ENCODE measurements around the gene PRPF6. TPM values are rescaled to one million over a fixed set of nuclear protein-coding genes. Genes with fewer than 3 reads are reported as not detected.

PRPF6 gene
- total and polyA plus RNA-seq, 2 of the 13 experiments (the other 11 are each of a cell fraction or from before 2014, with no cell fraction given): 63.7 to 101 TPM

DNA sequence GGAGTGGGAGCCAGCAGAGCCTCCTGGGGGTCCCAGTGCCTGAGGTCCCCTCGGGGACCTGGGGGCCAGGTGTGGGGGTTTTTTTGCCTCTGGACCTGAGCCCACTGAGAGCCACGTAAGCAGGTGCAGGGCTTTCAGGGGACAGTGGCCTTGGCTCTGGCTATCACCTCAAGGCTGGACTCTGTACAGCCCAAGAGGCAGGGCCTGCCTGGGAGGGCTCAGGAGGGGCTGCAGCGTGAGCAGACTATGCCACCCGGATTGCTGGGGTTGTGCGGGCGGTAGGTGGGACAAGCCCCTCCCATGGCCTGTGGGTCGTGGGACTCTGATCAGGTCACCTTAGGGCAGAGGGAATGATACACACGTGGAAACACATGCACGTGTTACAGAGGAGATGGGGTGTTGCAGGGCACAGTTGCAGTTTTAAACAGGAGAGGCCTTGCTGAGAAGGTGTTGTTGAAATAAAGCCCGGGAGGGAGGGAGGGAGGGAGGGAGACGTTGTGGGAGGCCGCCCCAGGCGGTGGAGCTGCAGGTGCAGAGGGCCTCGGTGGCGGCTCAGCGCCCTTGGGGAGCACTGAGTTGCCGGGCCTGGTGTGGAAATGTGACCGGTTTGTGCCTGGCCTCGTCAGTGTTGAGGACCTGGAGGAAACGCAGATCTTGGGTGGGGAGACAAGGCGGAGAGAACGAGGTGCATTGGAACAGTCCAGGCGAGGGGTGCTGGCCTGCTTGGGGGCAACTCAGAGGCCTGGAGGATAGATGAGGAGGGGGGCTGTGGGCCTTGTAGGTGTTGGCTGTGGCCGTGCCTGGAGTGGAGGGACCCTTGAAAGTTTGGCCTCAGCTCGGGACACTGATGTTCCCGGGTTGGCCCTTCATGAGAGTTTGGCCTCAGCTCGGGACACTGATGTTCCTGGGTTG is 84.4 kb downstream of the PRPF6 start (continued):
- TF ChIP-seq, protein P1, sequence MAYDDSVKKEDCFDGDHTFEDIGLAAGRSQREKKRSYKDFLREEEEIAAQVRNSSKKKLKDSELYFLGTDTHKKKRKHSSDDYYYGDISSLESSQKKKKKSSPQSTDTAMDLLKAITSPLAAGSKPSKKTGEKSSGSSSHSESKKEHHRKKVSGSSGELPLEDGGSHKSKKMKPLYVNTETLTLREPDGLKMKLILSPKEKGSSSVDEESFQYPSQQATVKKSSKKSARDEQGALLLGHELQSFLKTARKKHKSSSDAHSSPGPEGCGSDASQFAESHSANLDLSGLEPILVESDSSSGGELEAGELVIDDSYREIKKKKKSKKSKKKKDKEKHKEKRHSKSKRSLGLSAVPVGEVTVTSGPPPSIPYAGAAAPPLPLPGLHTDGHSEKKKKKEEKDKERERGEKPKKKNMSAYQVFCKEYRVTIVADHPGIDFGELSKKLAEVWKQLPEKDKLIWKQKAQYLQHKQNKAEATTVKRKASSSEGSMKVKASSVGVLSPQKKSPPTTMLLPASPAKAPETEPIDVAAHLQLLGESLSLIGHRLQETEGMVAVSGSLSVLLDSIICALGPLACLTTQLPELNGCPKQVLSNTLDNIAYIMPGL (CRISPR knock-in tag; IDR thresholded peaks at IDR 0.05; ENCODE audit: borderline replicate concordance in 1 of 2, low read depth in 1 of 2): peak; percentile 40 to 57; a peak in 1 of 4 replicates
- TF ChIP-seq, protein P2, sequence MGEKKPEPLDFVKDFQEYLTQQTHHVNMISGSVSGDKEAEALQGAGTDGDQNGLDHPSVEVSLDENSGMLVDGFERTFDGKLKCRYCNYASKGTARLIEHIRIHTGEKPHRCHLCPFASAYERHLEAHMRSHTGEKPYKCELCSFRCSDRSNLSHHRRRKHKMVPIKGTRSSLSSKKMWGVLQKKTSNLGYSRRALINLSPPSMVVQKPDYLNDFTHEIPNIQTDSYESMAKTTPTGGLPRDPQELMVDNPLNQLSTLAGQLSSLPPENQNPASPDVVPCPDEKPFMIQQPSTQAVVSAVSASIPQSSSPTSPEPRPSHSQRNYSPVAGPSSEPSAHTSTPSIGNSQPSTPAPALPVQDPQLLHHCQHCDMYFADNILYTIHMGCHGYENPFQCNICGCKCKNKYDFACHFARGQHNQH (CRISPR knock-in tag; IDR thresholded peaks at IDR 0.05): peak; percentile 16; the same call in 1 of the 2 replicates
- TF ChIP-seq HES4 (CRISPR knock-in tag; IDR thresholded peaks at IDR 0.05; ENCODE audit: borderline replicate concordance): peak; percentile 57; the same call in 1 of the 2 replicates
- no peak for TF ChIP-seq ZBTB3 (CRISPR knock-in tag; IDR thresholded peaks at IDR 0.05; ENCODE audit: borderline replicate concordance, low read depth)
- TF ChIP-seq NFKBIZ (CRISPR knock-in tag; IDR thresholded peaks at IDR 0.05): no peak
- TF ChIP-seq, protein P3, sequence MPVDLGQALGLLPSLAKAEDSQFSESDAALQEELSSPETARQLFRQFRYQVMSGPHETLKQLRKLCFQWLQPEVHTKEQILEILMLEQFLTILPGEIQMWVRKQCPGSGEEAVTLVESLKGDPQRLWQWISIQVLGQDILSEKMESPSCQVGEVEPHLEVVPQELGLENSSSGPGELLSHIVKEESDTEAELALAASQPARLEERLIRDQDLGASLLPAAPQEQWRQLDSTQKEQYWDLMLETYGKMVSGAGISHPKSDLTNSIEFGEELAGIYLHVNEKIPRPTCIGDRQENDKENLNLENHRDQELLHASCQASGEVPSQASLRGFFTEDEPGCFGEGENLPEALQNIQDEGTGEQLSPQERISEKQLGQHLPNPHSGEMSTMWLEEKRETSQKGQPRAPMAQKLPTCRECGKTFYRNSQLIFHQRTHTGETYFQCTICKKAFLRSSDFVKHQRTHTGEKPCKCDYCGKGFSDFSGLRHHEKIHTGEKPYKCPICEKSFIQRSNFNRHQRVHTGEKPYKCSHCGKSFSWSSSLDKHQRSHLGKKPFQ (CRISPR knock-in tag; IDR thresholded peaks at IDR 0.05; ENCODE audit: insufficient replicate concordance): peak; percentile 54
- TF ChIP-seq TBX2 (CRISPR knock-in tag; IDR thresholded peaks at IDR 0.05; ENCODE audit: borderline replicate concordance): peak; percentile 78
- TF ChIP-seq ZNF782 (CRISPR knock-in tag; IDR thresholded peaks at IDR 0.05; ENCODE audit: borderline replicate concordance): peak; percentile 74; the same call in 1 of the 2 replicates
- TF ChIP-seq ZNF839 (CRISPR knock-in tag; IDR thresholded peaks at IDR 0.05; ENCODE audit: borderline replicate concordance): peak; percentile 45; the same call in 1 of the 2 replicates
- TF ChIP-seq, protein P4, sequence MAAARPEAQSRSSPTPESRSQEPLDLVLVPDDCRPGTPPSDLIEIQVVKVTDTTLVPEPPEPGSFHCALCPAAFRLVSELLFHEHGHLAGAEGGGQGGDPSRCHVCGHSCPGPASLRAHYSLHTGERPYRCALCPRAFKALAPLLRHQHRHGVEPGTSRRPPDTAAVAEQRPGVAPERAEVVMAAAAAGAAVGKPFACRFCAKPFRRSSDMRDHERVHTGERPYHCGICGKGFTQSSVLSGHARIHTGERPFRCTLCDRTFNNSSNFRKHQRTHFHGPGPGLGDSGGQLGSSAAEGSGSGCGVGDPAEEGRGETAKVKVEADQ (CRISPR knock-in tag; IDR thresholded peaks at IDR 0.05; ENCODE audit: borderline replicate concordance): 0 out of 2 replicates have a peak, but pooled peaks have one; percentile 71
- no peak for TF ChIP-seq ZNF282 (IDR thresholded peaks at IDR 0.05; ENCODE audit: partially characterized antibody)
- no peak for TF ChIP-seq PRMT3 (CRISPR knock-in tag; IDR thresholded peaks at IDR 0.05; ENCODE audit: borderline replicate concordance, low read depth)
- TF ChIP-seq ZNF354B (CRISPR knock-in tag; IDR thresholded peaks at IDR 0.05): peak; percentile 87; the same call in 1 of the 2 replicates
- 0 out of 2 replicates have a peak, but pooled peaks have one; percentile 25 for TF ChIP-seq ZNF136 (CRISPR knock-in tag; IDR thresholded peaks at IDR 0.05; ENCODE audit: low read depth)
- TF ChIP-seq ZNF33B (CRISPR knock-in tag; IDR thresholded peaks at IDR 0.05): peak; percentile 85
- peak; percentile 56; the same call in 1 of the 2 replicates for TF ChIP-seq ZBTB20 (CRISPR knock-in tag; IDR thresholded peaks at IDR 0.05; ENCODE audit: borderline replicate concordance, low read depth)
- TF ChIP-seq RXRA (CRISPR knock-in tag; IDR thresholded peaks at IDR 0.05): peak; percentile 95
- TF ChIP-seq, protein P5, sequence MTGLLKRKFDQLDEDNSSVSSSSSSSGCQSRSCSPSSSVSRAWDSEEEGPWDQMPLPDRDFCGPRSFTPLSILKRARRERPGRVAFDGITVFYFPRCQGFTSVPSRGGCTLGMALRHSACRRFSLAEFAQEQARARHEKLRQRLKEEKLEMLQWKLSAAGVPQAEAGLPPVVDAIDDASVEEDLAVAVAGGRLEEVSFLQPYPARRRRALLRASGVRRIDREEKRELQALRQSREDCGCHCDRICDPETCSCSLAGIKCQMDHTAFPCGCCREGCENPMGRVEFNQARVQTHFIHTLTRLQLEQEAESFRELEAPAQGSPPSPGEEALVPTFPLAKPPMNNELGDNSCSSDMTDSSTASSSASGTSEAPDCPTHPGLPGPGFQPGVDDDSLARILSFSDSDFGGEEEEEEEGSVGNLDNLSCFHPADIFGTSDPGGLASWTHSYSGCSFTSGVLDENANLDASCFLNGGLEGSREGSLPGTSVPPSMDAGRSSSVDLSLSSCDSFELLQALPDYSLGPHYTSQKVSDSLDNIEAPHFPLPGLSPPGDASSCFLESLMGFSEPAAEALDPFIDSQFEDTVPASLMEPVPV (CRISPR knock-in tag; IDR thresholded peaks at IDR 0.05): peak; percentile 66
- TF ChIP-seq, protein P6, sequence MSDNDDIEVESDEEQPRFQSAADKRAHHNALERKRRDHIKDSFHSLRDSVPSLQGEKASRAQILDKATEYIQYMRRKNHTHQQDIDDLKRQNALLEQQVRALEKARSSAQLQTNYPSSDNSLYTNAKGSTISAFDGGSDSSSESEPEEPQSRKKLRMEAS (IDR thresholded peaks at IDR 0.05): peak; percentile 89

Data from HepG2 (cell line).